GM23338 (cell line): ENCODE measurements around the gene FUZ. TPM values are rescaled to one million over a fixed set of nuclear protein-coding genes. Genes with fewer than 3 reads are reported as not detected.

Experiments
- ATAC-seq: fragments of 200-7000 bp; cut with Tn5 transposase; 3 replicates; pipeline ENCODE4 v1.9.1; 2020
- DNase-seq: peaks from one replicate; pipeline ENCODE4 v3.0.0-alpha.2; 2015; ENCODE audit warnings: low spot score
- H2AFZ ChIP-seq: fragments of 200-600 bp; sonication (generic); 2 replicates; pipeline ENCODE4 v1.8.0; 2016; ENCODE audit warnings: antibody characterized with exemption, mild to moderate bottlenecking, moderate library complexity
- H3F3A ChIP-seq: fragments of 200-600 bp; sonication (generic); replicated peaks from 2 replicates; pipeline ENCODE4 v1.8.0; 2017; ENCODE audit warnings: antibody characterized with exemption, mixed run types, low read depth
- H3K27ac ChIP-seq: fragments of 200-600 bp; sonication (generic); 2 replicates; pipeline ENCODE4 v1.6.1; 2016; ENCODE audit warnings: low read depth
- H3K27me3 ChIP-seq: fragments of 200-600 bp; sonication (generic); 2 replicates; pipeline ENCODE4 v1.8.0; 2016; ENCODE audit warnings: mild to moderate bottlenecking, mixed run types, moderate library complexity; ENCODE audit not compliant: insufficient read depth
- H3K36me3 ChIP-seq: fragments of 200-600 bp; sonication (generic); 2 replicates; pipeline ENCODE4 v1.8.0; 2016; ENCODE audit warnings: mild to moderate bottlenecking; ENCODE audit not compliant: insufficient read depth
- H3K4me1 ChIP-seq: fragments of 200-600 bp; sonication (generic); 2 replicates; pipeline ENCODE4 v1.8.0; 2016; ENCODE audit warnings: mild to moderate bottlenecking, moderate library complexity; ENCODE audit not compliant: insufficient read depth
- H3K4me2 ChIP-seq: fragments of 200-600 bp; sonication (generic); 2 replicates; pipeline ENCODE4 v1.7.1; 2017; ENCODE audit warnings: mixed run types
- H3K4me3 ChIP-seq: fragments of 200-600 bp; sonication (generic); 2 replicates; pipeline ENCODE4 v1.6.1; 2016; ENCODE audit warnings: mixed run types
- H3K79me2 ChIP-seq: fragments of 200-600 bp; sonication (generic); replicated peaks from 2 replicates; pipeline ENCODE4 v1.8.0; 2017; ENCODE audit warnings: mild to moderate bottlenecking; ENCODE audit not compliant: insufficient read depth
- H3K9me2 ChIP-seq: fragments of 200-600 bp; sonication (generic); 2 replicates; pipeline ENCODE4 v1.8.0; 2017; ENCODE audit not compliant: insufficient read depth
- H4K20me1 ChIP-seq: fragments of 200-600 bp; sonication (generic); replicated peaks from 2 replicates; pipeline ENCODE4 v1.8.0; 2017; ENCODE audit warnings: mild to moderate bottlenecking; ENCODE audit not compliant: insufficient read depth
- H3K27ac Mint-ChIP-seq: 2 replicates; pipeline ENCODE4 v1.8.0; 2020; ENCODE audit warnings: inconsistent platforms, mild to moderate bottlenecking, moderate library complexity, mixed read lengths
- H3K27me3 Mint-ChIP-seq: 3 replicates; pipeline ENCODE4 v1.8.0; 2022; ENCODE audit warnings: low read depth, mild to moderate bottlenecking, moderate library complexity, mixed read lengths, inconsistent platforms; ENCODE audit not compliant: insufficient read depth, poor library complexity
- H3K36me3 Mint-ChIP-seq: 3 replicates; pipeline ENCODE4 v1.8.0; 2021; ENCODE audit warnings: low read depth, mild to moderate bottlenecking, inconsistent platforms, moderate library complexity, mixed read lengths
- H3K4me1 Mint-ChIP-seq: 3 replicates; pipeline ENCODE4 v1.8.0; 2020; ENCODE audit warnings: mild to moderate bottlenecking, inconsistent platforms, mixed read lengths
- H3K4me3 Mint-ChIP-seq: 3 replicates; pipeline ENCODE4 v1.8.0; 2021; ENCODE audit warnings: moderate library complexity, mild to moderate bottlenecking, inconsistent platforms, mixed read lengths
- H3K9me3 Mint-ChIP-seq: 3 replicates; pipeline ENCODE4 v1.8.0; 2020; ENCODE audit warnings: moderate library complexity, mild to moderate bottlenecking, inconsistent platforms, mixed read lengths
- CREB1 ChIP-seq: fragments of 250-450 bp; sonication (Bioruptor Pico); IDR thresholded peaks from 2 replicates; pipeline ENCODE4 v1.5.0; 2020; ENCODE audit warnings: low read depth, mild to moderate bottlenecking, moderate library complexity
- EZH2 ChIP-seq: fragments of 200-600 bp; sonication (generic); IDR thresholded peaks from one replicate; pipeline ENCODE4 v1.8.0; 2017; ENCODE audit warnings: antibody characterized with exemption, mild to moderate bottlenecking, low read depth; ENCODE audit not compliant: unreplicated experiment
- NANOG ChIP-seq: IDR thresholded peaks from 2 replicates; pipeline ENCODE4 v1.6.1; 2016; ENCODE audit warnings: antibody characterized with exemption, borderline replicate concordance
- POLR2AphosphoS5 ChIP-seq: IDR thresholded peaks from 2 replicates; pipeline ENCODE4 v1.6.1; 2016; ENCODE audit warnings: antibody characterized with exemption, low read depth
- REST ChIP-seq: IDR thresholded peaks from one replicate; pipeline ENCODE4 v1.6.1; 2018; ENCODE audit warnings: antibody characterized with exemption; ENCODE audit not compliant: unreplicated experiment
- ZNF114 ChIP-seq: fragments of 250-450 bp; sonication (Bioruptor Pico); IDR thresholded peaks from 2 replicates; pipeline ENCODE4 v1.5.0; 2020; ENCODE audit warnings: mild to moderate bottlenecking, moderate library complexity
- ZNF331 ChIP-seq: fragments of 250-450 bp; sonication (Bioruptor Pico); IDR thresholded peaks from 2 replicates; pipeline ENCODE4 v1.5.0; 2020; ENCODE audit warnings: low read depth, mild to moderate bottlenecking, moderate library complexity
- polyA plus RNA-seq: library from polyadenylated mRNA; unstranded; fragments of >200 nt; fragmentation: Nextera tagmentation; extraction: Ambion mirVana; gene quantifications from 2 replicates; pipeline ENCODE4 v1.2.1, GENCODE V29; 2016
- total RNA-seq: library from RNA; depleted of rRNA; stranded (reverse); fragments of >200 nt; shearing (Covaris generic); gene quantifications from 2 replicates; pipeline ENCODE4 v1.2.3, GENCODE V29; 2014
- TF ChIP-seq, protein P1 (sequence below), 2 experiments: fragments of 200-600 bp in 1 of 2; sonication (generic) in 1 of 2; conservative IDR thresholded peaks; 2 replicates each; pipeline versions ENCODE4 v1.5.1 to v1.6.1; 2016 to 2017; ENCODE audit warnings: antibody characterized with exemption in 2 of 2, low read depth in 2 of 2, mild to moderate bottlenecking in 2 of 2, moderate library complexity in 1 of 2
- TF ChIP-seq, protein P2 (sequence below): fragments of 250-450 bp; sonication (Bioruptor Pico); IDR thresholded peaks from 2 replicates; pipeline ENCODE4 v1.5.0; 2020; ENCODE audit warnings: mild to moderate bottlenecking, moderate library complexity

The FUZ gene
- total and polyA plus RNA-seq, 2 experiments from 2014 or later, result 24.3 to 34.8 TPM

DNA sequence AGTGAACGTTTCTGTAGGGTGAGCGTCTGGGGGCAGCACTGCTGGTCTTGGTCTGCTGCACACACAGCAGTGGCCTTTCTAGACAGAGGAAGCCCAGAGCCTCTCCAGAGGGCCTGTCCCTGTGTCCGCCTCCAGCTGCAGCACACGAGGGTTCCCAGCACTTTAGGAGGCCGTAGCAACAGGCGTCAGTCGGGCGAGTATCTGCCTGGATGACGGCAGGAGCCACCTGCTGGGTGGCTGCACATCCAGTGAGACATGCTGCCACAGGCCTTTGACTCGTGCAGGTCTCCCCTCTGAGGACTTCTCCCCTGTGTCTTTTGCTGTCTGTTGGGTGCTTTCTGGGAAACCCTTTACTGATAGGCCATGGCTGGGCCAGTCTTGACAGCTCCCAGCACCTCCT is 24.2 kb downstream of the FUZ start:
- no peaks in the 10 kb centered on the region; the same call in 1 of the 2 replicates for H3K79me2 ChIP-seq
- peaks cover 10% of the 10 kb centered on the region; the same call in 1 of the 2 replicates for H3K36me3 ChIP-seq
- H3K27ac ChIP-seq, result no peak overlapping the region
- peaks cover 3% of the 10 kb centered on the region; the same call in 1 of the 3 replicates for H3K9me3 Mint-ChIP-seq
- no peak overlapping the region for H3K4me3 ChIP-seq
- peaks cover 4% of the 10 kb centered on the region for H4K20me1 ChIP-seq
- H3K4me1 Mint-ChIP-seq, result no peaks in the 10 kb centered on the region
- H3K36me3 Mint-ChIP-seq, result peaks cover 37% of the 10 kb centered on the region
- H3K9me2 ChIP-seq, result no peaks in the 10 kb centered on the region
- DNase-seq (no peak), ATAC-seq (no peak)
- no peak overlapping the region for H3K27ac Mint-ChIP-seq
- TF ChIP-seq, protein P1, sequence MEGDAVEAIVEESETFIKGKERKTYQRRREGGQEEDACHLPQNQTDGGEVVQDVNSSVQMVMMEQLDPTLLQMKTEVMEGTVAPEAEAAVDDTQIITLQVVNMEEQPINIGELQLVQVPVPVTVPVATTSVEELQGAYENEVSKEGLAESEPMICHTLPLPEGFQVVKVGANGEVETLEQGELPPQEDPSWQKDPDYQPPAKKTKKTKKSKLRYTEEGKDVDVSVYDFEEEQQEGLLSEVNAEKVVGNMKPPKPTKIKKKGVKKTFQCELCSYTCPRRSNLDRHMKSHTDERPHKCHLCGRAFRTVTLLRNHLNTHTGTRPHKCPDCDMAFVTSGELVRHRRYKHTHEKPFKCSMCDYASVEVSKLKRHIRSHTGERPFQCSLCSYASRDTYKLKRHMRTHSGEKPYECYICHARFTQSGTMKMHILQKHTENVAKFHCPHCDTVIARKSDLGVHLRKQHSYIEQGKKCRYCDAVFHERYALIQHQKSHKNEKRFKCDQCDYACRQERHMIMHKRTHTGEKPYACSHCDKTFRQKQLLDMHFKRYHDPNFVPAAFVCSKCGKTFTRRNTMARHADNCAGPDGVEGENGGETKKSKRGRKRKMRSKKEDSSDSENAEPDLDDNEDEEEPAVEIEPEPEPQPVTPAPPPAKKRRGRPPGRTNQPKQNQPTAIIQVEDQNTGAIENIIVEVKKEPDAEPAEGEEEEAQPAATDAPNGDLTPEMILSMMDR (conservative IDR thresholded peaks at IDR 0.05; ENCODE audit: low read depth in 2 of 2), result no peak
- TF ChIP-seq EZH2, result no peak
- no peak for TF ChIP-seq ZNF331
- TF ChIP-seq NANOG, result no peak
- TF ChIP-seq, protein P2, sequence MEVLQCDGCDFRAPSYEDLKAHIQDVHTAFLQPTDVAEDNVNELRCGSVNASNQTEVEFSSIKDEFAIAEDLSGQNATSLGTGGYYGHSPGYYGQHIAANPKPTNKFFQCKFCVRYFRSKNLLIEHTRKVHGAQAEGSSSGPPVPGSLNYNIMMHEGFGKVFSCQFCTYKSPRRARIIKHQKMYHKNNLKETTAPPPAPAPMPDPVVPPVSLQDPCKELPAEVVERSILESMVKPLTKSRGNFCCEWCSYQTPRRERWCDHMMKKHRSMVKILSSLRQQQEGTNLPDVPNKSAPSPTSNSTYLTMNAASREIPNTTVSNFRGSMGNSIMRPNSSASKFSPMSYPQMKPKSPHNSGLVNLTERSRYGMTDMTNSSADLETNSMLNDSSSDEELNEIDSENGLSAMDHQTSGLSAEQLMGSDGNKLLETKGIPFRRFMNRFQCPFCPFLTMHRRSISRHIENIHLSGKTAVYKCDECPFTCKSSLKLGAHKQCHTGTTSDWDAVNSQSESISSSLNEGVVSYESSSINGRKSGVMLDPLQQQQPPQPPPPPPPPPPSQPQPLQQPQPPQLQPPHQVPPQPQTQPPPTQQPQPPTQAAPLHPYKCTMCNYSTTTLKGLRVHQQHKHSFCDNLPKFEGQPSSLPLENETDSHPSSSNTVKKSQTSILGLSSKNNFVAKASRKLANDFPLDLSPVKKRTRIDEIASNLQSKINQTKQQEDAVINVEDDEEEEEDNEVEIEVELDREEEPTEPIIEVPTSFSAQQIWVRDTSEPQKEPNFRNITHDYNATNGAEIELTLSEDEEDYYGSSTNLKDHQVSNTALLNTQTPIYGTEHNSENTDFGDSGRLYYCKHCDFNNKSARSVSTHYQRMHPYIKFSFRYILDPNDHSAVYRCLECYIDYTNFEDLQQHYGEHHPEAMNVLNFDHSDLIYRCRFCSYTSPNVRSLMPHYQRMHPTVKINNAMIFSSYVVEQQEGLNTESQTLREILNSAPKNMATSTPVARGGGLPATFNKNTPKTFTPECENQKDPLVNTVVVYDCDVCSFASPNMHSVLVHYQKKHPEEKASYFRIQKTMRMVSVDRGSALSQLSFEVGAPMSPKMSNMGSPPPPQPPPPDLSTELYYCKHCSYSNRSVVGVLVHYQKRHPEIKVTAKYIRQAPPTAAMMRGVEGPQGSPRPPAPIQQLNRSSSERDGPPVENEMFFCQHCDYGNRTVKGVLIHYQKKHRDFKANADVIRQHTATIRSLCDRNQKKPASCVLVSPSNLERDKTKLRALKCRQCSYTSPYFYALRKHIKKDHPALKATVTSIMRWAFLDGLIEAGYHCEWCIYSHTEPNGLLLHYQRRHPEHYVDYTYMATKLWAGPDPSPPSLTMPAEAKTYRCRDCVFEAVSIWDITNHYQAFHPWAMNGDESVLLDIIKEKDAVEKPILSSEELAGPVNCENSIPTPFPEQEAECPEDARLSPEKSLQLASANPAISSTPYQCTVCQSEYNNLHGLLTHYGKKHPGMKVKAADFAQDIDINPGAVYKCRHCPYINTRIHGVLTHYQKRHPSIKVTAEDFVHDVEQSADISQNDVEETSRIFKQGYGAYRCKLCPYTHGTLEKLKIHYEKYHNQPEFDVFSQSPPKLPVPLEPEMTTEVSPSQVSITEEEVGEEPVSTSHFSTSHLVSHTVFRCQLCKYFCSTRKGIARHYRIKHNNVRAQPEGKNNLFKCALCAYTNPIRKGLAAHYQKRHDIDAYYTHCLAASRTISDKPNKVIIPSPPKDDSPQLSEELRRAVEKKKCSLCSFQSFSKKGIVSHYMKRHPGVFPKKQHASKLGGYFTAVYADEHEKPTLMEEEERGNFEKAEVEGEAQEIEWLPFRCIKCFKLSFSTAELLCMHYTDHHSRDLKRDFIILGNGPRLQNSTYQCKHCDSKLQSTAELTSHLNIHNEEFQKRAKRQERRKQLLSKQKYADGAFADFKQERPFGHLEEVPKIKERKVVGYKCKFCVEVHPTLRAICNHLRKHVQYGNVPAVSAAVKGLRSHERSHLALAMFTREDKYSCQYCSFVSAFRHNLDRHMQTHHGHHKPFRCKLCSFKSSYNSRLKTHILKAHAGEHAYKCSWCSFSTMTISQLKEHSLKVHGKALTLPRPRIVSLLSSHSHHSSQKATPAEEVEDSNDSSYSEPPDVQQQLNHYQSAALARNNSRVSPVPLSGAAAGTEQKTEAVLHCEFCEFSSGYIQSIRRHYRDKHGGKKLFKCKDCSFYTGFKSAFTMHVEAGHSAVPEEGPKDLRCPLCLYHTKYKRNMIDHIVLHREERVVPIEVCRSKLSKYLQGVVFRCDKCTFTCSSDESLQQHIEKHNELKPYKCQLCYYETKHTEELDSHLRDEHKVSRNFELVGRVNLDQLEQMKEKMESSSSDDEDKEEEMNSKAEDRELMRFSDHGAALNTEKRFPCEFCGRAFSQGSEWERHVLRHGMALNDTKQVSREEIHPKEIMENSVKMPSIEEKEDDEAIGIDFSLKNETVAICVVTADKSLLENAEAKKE (CRISPR knock-in tag), result no peak
- TF ChIP-seq ZNF114, result no peak
- no peak for TF ChIP-seq REST
- no peak for TF ChIP-seq CREB1 (CRISPR knock-in tag)
- TF ChIP-seq POLR2AphosphoS5, result no peak
- peaks cover 13% of the 10 kb centered on the region for H3K27me3 Mint-ChIP-seq
- no peak overlapping the region for H3K4me2 ChIP-seq
- H3K4me1 ChIP-seq, result no peaks in the 10 kb centered on the region
- H3K27me3 ChIP-seq, result no peaks in the 10 kb centered on the region
- H3F3A ChIP-seq, result no peaks in the 10 kb centered on the region
- no peak overlapping the region for H3K4me3 Mint-ChIP-seq
- H2AFZ ChIP-seq, result no peak overlapping the region
